H9 (cell line): ENCODE results near the gene MBOAT2. TPM values are rescaled to one million over a fixed set of nuclear protein-coding genes. Genes with fewer than 3 reads are reported as not detected.

ENCODE experiments used
- DNase-seq: peaks from one replicate; pipeline ENCODE4 v3.0.0-alpha.2; 2017
- H2AFZ ChIP-seq: one replicate; pipeline ENCODE4 v1.6.1; 2013; ENCODE audit warnings: mild to moderate bottlenecking, low read length, control low read depth, moderate library complexity
- H2AK5ac ChIP-seq: 2 replicates; pipeline ENCODE4 v1.6.1; 2013; ENCODE audit warnings: low read length, control low read depth, mixed read lengths; ENCODE audit not compliant: insufficient read length
- H2BK120ac ChIP-seq: one replicate; pipeline ENCODE4 v1.6.1; 2013; ENCODE audit warnings: low read depth, mild to moderate bottlenecking, low read length, control low read depth, inconsistent platforms; ENCODE audit not compliant: poor library complexity, severe bottlenecking
- H2BK12ac ChIP-seq: 2 replicates; pipeline ENCODE4 v1.6.1; 2013; ENCODE audit warnings: low read length, control low read depth, mixed read lengths, low read depth; ENCODE audit not compliant: insufficient read length
- H2BK15ac ChIP-seq: 2 replicates; pipeline ENCODE4 v1.6.1; 2013; ENCODE audit warnings: low read depth, low read length, control low read depth
- H2BK20ac ChIP-seq: one replicate; pipeline ENCODE4 v1.6.1; 2013; ENCODE audit warnings: low read depth, mild to moderate bottlenecking, low read length, control low read depth, inconsistent platforms; ENCODE audit not compliant: poor library complexity, severe bottlenecking
- H2BK5ac ChIP-seq: 2 replicates; pipeline ENCODE4 v1.6.1; 2013; ENCODE audit warnings: low read length, control low read depth, mixed read lengths; ENCODE audit not compliant: insufficient read length
- H3K14ac ChIP-seq: 2 replicates; pipeline ENCODE4 v1.6.1; 2013; ENCODE audit warnings: low read length, control low read depth; ENCODE audit not compliant: insufficient read depth
- H3K18ac ChIP-seq: 2 replicates; pipeline ENCODE4 v1.6.1; 2013; ENCODE audit warnings: low read depth, mild to moderate bottlenecking, mixed read lengths, low read length, control low read depth; ENCODE audit not compliant: insufficient read length
- H3K23ac ChIP-seq: 2 replicates; pipeline ENCODE4 v1.6.1; 2013; ENCODE audit warnings: low read length, control low read depth, mixed read lengths, low read depth; ENCODE audit not compliant: insufficient read length
- H3K23me2 ChIP-seq: 2 replicates; pipeline ENCODE4 v1.6.1; 2013; ENCODE audit warnings: low read depth, mild to moderate bottlenecking, mixed read lengths, low read length, control low read depth; ENCODE audit not compliant: insufficient read length, poor library complexity, severe bottlenecking
- H3K27ac ChIP-seq: 2 replicates; pipeline ENCODE4 v1.5.1; 2013; ENCODE audit warnings: low read length, control low read depth, mixed read lengths, low read depth; ENCODE audit not compliant: insufficient read length
- H3K27me3 ChIP-seq: 2 replicates; pipeline ENCODE4 v1.6.1; 2013; ENCODE audit warnings: low read length, control low read depth, inconsistent platforms; ENCODE audit not compliant: insufficient read depth
- H3K4ac ChIP-seq: 2 replicates; pipeline ENCODE4 v1.6.1; 2013; ENCODE audit warnings: low read depth, mild to moderate bottlenecking, control low read depth, inconsistent platforms, low read length, moderate library complexity
- H3K4me1 ChIP-seq: 2 replicates; pipeline ENCODE4 v1.6.1; 2013; ENCODE audit warnings: low read length, control low read depth, inconsistent platforms; ENCODE audit not compliant: insufficient read depth
- H3K4me2 ChIP-seq: 2 replicates; pipeline ENCODE4 v1.6.1; 2013; ENCODE audit warnings: low read length, control low read depth, mixed read lengths; ENCODE audit not compliant: insufficient read length, insufficient read depth
- H3K56ac ChIP-seq: 2 replicates; pipeline ENCODE4 v1.6.1; 2013; ENCODE audit warnings: low read depth, mild to moderate bottlenecking, mixed read lengths, low read length, control low read depth; ENCODE audit not compliant: insufficient read length
- H3K79me1 ChIP-seq: 2 replicates; pipeline ENCODE4 v1.6.1; 2013; ENCODE audit warnings: low read depth, mild to moderate bottlenecking, moderate library complexity, low read length, control low read depth, inconsistent platforms; ENCODE audit not compliant: insufficient read depth, poor library complexity, severe bottlenecking
- H3K79me2 ChIP-seq: 2 replicates; pipeline ENCODE4 v1.6.1; 2013; ENCODE audit warnings: low read length, control low read depth, inconsistent platforms; ENCODE audit not compliant: insufficient read depth
- H3K9ac ChIP-seq: 2 replicates; pipeline ENCODE4 v1.6.1; 2013; ENCODE audit warnings: low read length, control low read depth, mixed read lengths; ENCODE audit not compliant: insufficient read length; ENCODE audit errors: extremely low read depth
- H3K9me3 ChIP-seq: one replicate; pipeline ENCODE4 v1.6.1; 2013; ENCODE audit warnings: low read depth, low read length, inconsistent platforms; ENCODE audit not compliant: control insufficient read depth
- H3T11ph ChIP-seq: one replicate; pipeline ENCODE4 v1.6.1; 2013; ENCODE audit warnings: mild to moderate bottlenecking, low read length, control low read depth, inconsistent platforms
- H4K20me1 ChIP-seq: one replicate; pipeline ENCODE4 v1.6.1; 2013; ENCODE audit not compliant: control insufficient read depth, insufficient read length, insufficient read depth
- H4K5ac ChIP-seq: 2 replicates; pipeline ENCODE4 v1.6.1; 2013; ENCODE audit warnings: low read depth, mild to moderate bottlenecking, mixed read lengths, low read length, control low read depth; ENCODE audit not compliant: insufficient read length
- H4K8ac ChIP-seq: replicated peaks from 2 replicates; pipeline ENCODE4 v1.6.1; 2013; ENCODE audit warnings: low read length, control low read depth, mixed read lengths, low read depth; ENCODE audit not compliant: insufficient read length
- H4K91ac ChIP-seq: 2 replicates; pipeline ENCODE4 v1.6.1; 2013; ENCODE audit warnings: low read depth, mild to moderate bottlenecking, moderate library complexity, mixed read lengths, low read length, control low read depth; ENCODE audit not compliant: insufficient read length
- H3K27ac Mint-ChIP-seq, 3 experiments: 2 replicates in 2 of 3; 3 replicates in 1 of 3; pipeline ENCODE4 v1.8.0; 2020 to 2021; ENCODE audit warnings: mixed read lengths in 3 of 3, mild to moderate bottlenecking in 1 of 3, moderate library complexity in 1 of 3
- H3K27me3 Mint-ChIP-seq: 2 replicates; pipeline ENCODE4 v1.8.0; 2021; ENCODE audit warnings: low read depth, mild to moderate bottlenecking, moderate library complexity, mixed read lengths
- H3K36me3 Mint-ChIP-seq, 3 experiments: 2 replicates in 2 of 3; 3 replicates in 1 of 3; pipeline ENCODE4 v1.8.0; 2020 to 2021; ENCODE audit warnings: low read depth in 3 of 3, mixed read lengths in 3 of 3; ENCODE audit not compliant: insufficient read depth in 1 of 3
- H3K4me1 Mint-ChIP-seq, 2 experiments: 2 replicates each; pipeline ENCODE4 v1.8.0; 2020; ENCODE audit warnings: mixed read lengths in 2 of 2
- H3K4me3 Mint-ChIP-seq, 2 experiments: 2 replicates in 1 of 2; 3 replicates in 1 of 2; pipeline ENCODE4 v1.8.0; 2020 to 2021; ENCODE audit warnings: mild to moderate bottlenecking in 2 of 2, mixed read lengths in 2 of 2, moderate library complexity in 1 of 2
- H3K9me3 Mint-ChIP-seq, 2 experiments: 2 replicates in 1 of 2; 3 replicates in 1 of 2; pipeline ENCODE4 v1.8.0; 2020; ENCODE audit warnings: mild to moderate bottlenecking in 2 of 2, mixed read lengths in 2 of 2, moderate library complexity in 1 of 2
- WGBS: extraction: QIAGEN DNeasy Blood & Tissue Kit; methylation state at CpG from one replicate; pipeline ENCODE4 v1.1.7; 2013; ENCODE audit warnings: missing lambda C conversion rate, low lambda C conversion rate, mixed read lengths; ENCODE audit not compliant: insufficient read length; ENCODE audit errors: extremely low coverage; 5-methylcytosine and 5-hydroxymethylcytosine counted together
- total RNA-seq: library from RNA; stranded (reverse); gene quantifications from 2 replicates; pipeline ENCODE4 v1.2.1, GENCODE V29; 2021
- TF ChIP-seq, protein P1 (sequence below): fragments of 200-600 bp; sonication (generic); conservative IDR thresholded peaks from 3 replicates; pipeline ENCODE4 v1.8.0; 2021; ENCODE audit warnings: antibody characterized with exemption, mild to moderate bottlenecking

Gene MBOAT2
- total RNA-seq, 1 experiment from 2014 or later: 20.2 TPM

GRCh38 chr2:8858910-8859309 lies 144.6 kb downstream of the MBOAT2 start:
- Histone ChIP-seq H3K56ac (no peak overlapping the region), H2AFZ (no peak overlapping the region), H3K9ac (no peak overlapping the region), H3K27ac (no peak overlapping the region), H4K91ac (no peak overlapping the region), H4K5ac (no peak overlapping the region), H2BK5ac (no peak overlapping the region), H3K14ac (no peak overlapping the region), H3K23ac (no peak overlapping the region), H2BK12ac (no peak overlapping the region), H2AK5ac (no peak overlapping the region), H3K23me2 (no peaks in the 10 kb centered on the region), H4K8ac (no peak overlapping the region), H3K27me3 (no peaks in the 10 kb centered on the region), H3K79me1 (no peaks in the 10 kb centered on the region), H2BK20ac (no peak overlapping the region), H3K4me2 (no peak overlapping the region), H3K18ac (no peak overlapping the region), H3K4me1 (no peaks in the 10 kb centered on the region), H3K9me3 (no peaks in the 10 kb centered on the region), H4K20me1 (no peaks in the 10 kb centered on the region), H3T11ph (no peak overlapping the region), H2BK120ac (no peak overlapping the region), H3K79me2 (no peaks in the 10 kb centered on the region), H2BK15ac (no peak overlapping the region), H3K4ac (no peak overlapping the region)
- Mint-ChIP-seq H3K27ac (no peak overlapping the region), H3K4me1 (peaks cover 6 to 11% of the 10 kb centered on the region in 2 experiments), H3K9me3 (no peaks in the 10 kb centered on the region), H3K36me3 (peaks cover 1 to 14% (median 3%) of the 10 kb centered on the region in 3 experiments; a peak in 5 of 7 replicates), H3K4me3 (no peak overlapping the region), H3K27me3 (no peaks in the 10 kb centered on the region)
- TF ChIP-seq, protein P1, sequence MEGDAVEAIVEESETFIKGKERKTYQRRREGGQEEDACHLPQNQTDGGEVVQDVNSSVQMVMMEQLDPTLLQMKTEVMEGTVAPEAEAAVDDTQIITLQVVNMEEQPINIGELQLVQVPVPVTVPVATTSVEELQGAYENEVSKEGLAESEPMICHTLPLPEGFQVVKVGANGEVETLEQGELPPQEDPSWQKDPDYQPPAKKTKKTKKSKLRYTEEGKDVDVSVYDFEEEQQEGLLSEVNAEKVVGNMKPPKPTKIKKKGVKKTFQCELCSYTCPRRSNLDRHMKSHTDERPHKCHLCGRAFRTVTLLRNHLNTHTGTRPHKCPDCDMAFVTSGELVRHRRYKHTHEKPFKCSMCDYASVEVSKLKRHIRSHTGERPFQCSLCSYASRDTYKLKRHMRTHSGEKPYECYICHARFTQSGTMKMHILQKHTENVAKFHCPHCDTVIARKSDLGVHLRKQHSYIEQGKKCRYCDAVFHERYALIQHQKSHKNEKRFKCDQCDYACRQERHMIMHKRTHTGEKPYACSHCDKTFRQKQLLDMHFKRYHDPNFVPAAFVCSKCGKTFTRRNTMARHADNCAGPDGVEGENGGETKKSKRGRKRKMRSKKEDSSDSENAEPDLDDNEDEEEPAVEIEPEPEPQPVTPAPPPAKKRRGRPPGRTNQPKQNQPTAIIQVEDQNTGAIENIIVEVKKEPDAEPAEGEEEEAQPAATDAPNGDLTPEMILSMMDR: no peak
- WGBS: no CpG with 5 or more reads among the region's 1 CpG
- DNase-seq: no peak
